Measurements from ENCODE around the gene TMEM184C.

The TMEM184C gene

GRCh38 chr4:147655639-147656038 is 38.4 kb downstream of the TMEM184C start:
- no peak for DNase-seq (ENCODE audit: low read depth)

- no peak for DNase-seq (ENCODE audit: low read depth)
These were observed 41.3 kb downstream of the TMEM184C start for GRCh38 chr4:147658501-147658900.

GRCh38 chr4:147674073-147674472 is 56.9 kb downstream of the TMEM184C start:
- DNase-seq (ENCODE audit: low read depth), result no peak

- no peak for DNase-seq (ENCODE audit: low read depth)
These were observed 57.3 kb downstream of the TMEM184C start for GRCh38 chr4:147674496-147674895.

- DNase-seq (ENCODE audit: low read depth), result peak; percentile 63
These were observed 60.9 kb downstream of the TMEM184C start for GRCh38 chr4:147678106-147678505.

GRCh38 chr4:147678796-147679549 is 61.8 kb downstream of the TMEM184C start:
- peak; percentile 33 for DNase-seq (ENCODE audit: low read depth)

- peak; percentile 3 for DNase-seq (ENCODE audit: low read depth)
These were observed 65.6 kb downstream of the TMEM184C start for GRCh38 chr4:147682755-147683154.

GRCh38 chr4:147683188-147683591 is 66.0 kb downstream of the TMEM184C start:
- DNase-seq (ENCODE audit: low read depth), result peak; percentile 45

GRCh38 chr4:147683717-147684700 is 66.8 kb downstream of the TMEM184C start, which contains the start of gene PRMT9:
Gene PRMT9 (minus strand): TSS chr4:147684163. CDS start chr4:147683987, 176 bp downstream.
- peak; percentile 86 for DNase-seq (ENCODE audit: low read depth)

GRCh38 chr4:147689067-147689466 is 71.9 kb downstream of the TMEM184C start:
- no peak for DNase-seq (ENCODE audit: low read depth)

GRCh38 chr4:147691820-147692219 is 74.6 kb downstream of the TMEM184C start:
- DNase-seq (ENCODE audit: low read depth), result no peak

GRCh38 chr4:147693218-147693617 is 76.0 kb downstream of the TMEM184C start:
- no peak for DNase-seq (ENCODE audit: low read depth)

- no peak for DNase-seq (ENCODE audit: low read depth)
These were observed 79.7 kb downstream of the TMEM184C start for GRCh38 chr4:147696866-147697265.

GRCh38 chr4:147704846-147705245 is 87.6 kb downstream of the TMEM184C start:
- DNase-seq (ENCODE audit: low read depth), result no peak

- DNase-seq (ENCODE audit: low read depth), result peak; percentile 61
These were observed 90.9 kb downstream of the TMEM184C start for GRCh38 chr4:147707892-147708672.

GRCh38 chr4:147709999-147710398 is 92.8 kb downstream of the TMEM184C start:
- peak; percentile 54 for DNase-seq (ENCODE audit: low read depth)

GRCh38 chr4:147714575-147715401 is 97.6 kb downstream of the TMEM184C start:
- DNase-seq (ENCODE audit: low read depth), result peak; percentile 91

- no peak for DNase-seq (ENCODE audit: low read depth)
These were observed 100.7 kb downstream of the TMEM184C start for GRCh38 chr4:147717878-147718277.
